Measurements from ENCODE around the gene ZRANB1.

The ZRANB1 gene

GRCh38 chr10:125005312-125006187, 63.6 kb downstream of the ZRANB1 start:
- no peak for DNase-seq (ENCODE audit: low spot score)

GRCh38 chr10:125006188-125006680, 64.3 kb downstream of the ZRANB1 start:
- DNase-seq (ENCODE audit: low spot score), result no peak

GRCh38 chr10:125006921-125007426, 65.1 kb downstream of the ZRANB1 start:
- no peak for DNase-seq (ENCODE audit: low spot score)

GRCh38 chr10:125007436-125007835, 65.5 kb downstream of the ZRANB1 start:
- no peak for DNase-seq (ENCODE audit: low spot score)

- no peak for DNase-seq (ENCODE audit: low spot score)
Observed at GRCh38 chr10:125008689-125009638, 67.0 kb downstream of the ZRANB1 start.

GRCh38 chr10:125009661-125010161, 67.8 kb downstream of the ZRANB1 start:
- no peak for DNase-seq (ENCODE audit: low spot score)

GRCh38 chr10:125010362-125010761, 68.4 kb downstream of the ZRANB1 start:
- DNase-seq (ENCODE audit: low spot score), result no peak

GRCh38 chr10:125011171-125011925, 69.4 kb downstream of the ZRANB1 start:
- no peak for DNase-seq (ENCODE audit: low spot score)

- DNase-seq (ENCODE audit: low spot score), result no peak
Observed at GRCh38 chr10:125011926-125012705, 70.2 kb downstream of the ZRANB1 start.

GRCh38 chr10:125012851-125013528, 71.1 kb downstream of the ZRANB1 start:
- DNase-seq (ENCODE audit: low spot score), result no peak

- no peak for DNase-seq (ENCODE audit: low spot score)
Observed at GRCh38 chr10:125013529-125013872, 71.6 kb downstream of the ZRANB1 start.

- no peak for DNase-seq (ENCODE audit: low spot score)
Observed at GRCh38 chr10:125014086-125014830, 72.3 kb downstream of the ZRANB1 start.

GRCh38 chr10:125014836-125015355, 73.0 kb downstream of the ZRANB1 start:
- no peak for DNase-seq (ENCODE audit: low spot score)

GRCh38 chr10:125015356-125015944, 73.5 kb downstream of the ZRANB1 start:
- DNase-seq (ENCODE audit: low spot score), result no peak

- DNase-seq (ENCODE audit: low spot score), result no peak
Observed at GRCh38 chr10:125016123-125016522, 74.2 kb downstream of the ZRANB1 start.

GRCh38 chr10:125016611-125017202, 74.8 kb downstream of the ZRANB1 start:
- DNase-seq (ENCODE audit: low spot score), result no peak

GRCh38 chr10:125017547-125018298, 75.8 kb downstream of the ZRANB1 start:
- DNase-seq (ENCODE audit: low spot score), result no peak

Data from COLO829 (cell line).